Measurements from ENCODE around the gene KRTAP1-3. TPM values are rescaled to one million over a fixed set of nuclear protein-coding genes. Genes with fewer than 3 reads are reported as not detected.
"Not testable (repeated sequence)": the region's sequence is repeated elsewhere in the genome, so short reads cannot be mapped to it uniquely, and the experiment has no call there.

The KRTAP1-3 gene, protein sequence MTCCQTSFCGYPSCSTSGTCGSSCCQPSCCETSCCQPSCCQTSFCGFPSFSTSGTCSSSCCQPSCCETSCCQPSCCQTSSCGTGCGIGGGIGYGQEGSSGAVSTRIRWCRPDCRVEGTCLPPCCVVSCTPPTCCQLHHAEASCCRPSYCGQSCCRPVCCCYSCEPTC
- not detected for polyA plus RNA-seq (ENCODE audit: insufficient read length in 3 of 3)

DNA sequence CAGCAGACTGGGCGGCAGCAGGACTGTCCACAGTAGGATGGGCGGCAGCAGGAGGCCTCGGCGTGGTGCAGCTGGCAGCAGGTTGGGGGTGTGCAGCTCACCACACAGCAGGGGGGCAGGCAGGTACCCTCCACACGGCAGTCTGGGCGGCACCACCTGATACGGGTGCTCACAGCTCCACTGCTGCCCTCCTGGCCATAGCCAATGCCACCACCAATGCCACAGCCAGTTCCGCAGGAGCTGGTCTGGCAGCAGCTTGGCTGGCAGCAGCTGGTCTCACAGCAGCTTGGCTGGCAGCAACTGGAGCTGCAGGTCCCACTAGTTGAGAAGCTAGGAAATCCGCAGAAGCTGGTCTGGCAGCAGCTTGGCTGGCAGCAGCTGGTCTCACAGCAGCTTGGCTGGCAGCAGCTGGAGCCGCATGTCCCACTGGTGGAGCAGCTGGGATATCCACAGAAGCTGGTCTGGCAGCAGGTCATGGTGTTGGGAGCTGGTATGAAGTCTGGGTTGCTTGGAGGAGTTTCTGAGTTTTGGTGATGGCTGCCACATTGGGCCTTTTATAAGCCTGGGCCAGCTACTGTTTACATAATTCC lies at the start of gene KRTAP1-3:
KRTAP1-3 (minus strand) TSS at position 529 of the 590 bp plus-strand sequence; CDS start at position 476, 53 bp downstream.
- not testable (repeated sequence) for DNase-seq (ENCODE audit: low read depth in 3 of 3, low spot score in 2 of 3)

DNA sequence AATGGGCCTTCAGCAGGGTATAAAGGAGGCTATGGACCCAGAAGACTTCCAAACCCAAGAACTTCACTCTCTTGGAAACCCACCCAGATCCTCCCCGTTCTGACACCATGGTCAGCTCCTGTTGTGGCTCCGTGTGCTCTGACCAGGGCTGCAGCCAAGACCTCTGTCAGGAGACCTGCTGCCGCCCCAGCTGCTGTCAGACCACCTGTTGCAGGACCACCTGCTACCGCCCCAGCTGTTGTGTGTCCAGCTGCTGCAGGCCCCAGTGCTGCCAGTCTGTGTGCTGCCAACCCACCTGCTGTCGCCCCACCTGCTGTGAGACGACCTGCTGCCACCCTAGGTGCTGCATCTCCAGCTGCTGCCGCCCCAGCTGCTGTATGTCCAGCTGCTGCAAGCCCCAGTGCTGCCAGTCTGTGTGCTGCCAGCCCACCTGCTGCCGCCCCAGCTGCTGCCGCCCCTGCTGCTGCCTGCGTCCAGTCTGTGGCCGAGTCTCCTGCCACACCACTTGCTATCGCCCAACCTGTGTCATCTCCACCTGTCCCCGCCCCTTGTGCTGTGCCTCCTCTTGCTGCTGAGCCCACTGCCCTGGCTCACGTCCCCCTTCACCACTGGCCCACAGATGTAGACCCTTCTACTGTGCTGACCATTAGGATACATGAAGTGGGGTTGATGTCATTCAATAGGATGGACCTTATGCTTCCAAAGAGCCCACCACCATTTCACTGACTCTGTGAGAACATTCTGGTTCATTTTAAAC lies 49.6 kb upstream of the KRTAP1-3 start, which contains the start of gene KRTAP4-7:
KRTAP4-7 (plus strand) TSS at position 51 of the 757 bp plus-strand sequence; CDS start at position 108, 57 bp downstream.
- DNase-seq (ENCODE audit: low read depth in 3 of 3, low spot score in 2 of 3): not testable (repeated sequence)

DNA sequence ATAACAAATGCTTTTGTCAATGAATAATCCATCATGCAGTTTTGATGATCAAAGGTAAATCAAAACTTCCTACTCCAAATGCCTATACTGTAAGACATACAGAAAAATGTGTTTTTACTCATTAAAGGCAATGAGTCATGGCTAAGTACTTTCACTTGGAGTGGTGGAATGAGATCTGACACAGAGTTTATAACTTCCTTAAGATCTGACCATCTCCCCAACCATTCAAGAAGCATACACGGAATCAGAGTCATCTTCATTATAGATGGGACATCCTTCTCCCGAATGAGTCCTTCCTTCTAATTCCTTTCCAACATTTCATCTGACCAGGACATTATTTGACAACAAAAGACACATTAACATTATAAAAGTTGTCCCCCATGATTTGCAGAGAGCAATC lies 48.8 kb upstream of the KRTAP1-3 start:
- not testable (repeated sequence) for DNase-seq (ENCODE audit: low read depth in 3 of 3, low spot score in 2 of 3)

DNA sequence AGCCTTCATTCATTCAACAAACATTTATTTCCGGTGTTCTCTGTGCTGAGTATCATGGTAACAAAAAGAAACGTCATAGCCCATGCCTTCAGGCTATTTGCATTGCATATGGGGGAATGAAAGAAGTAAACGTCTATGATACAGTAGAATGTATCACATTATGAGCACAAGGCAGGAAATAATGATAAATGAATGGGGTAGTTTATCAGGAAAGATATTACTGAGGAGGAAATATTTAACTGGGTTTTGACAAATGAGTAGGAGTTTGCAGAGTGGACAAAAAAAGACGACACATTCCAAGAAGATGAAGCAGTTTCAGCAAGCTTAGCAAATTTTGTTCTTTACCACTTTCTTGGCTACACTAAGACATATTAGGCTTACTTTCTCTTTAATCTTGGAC lies 48.0 kb upstream of the KRTAP1-3 start:
- DNase-seq (ENCODE audit: low read depth in 3 of 3, low spot score in 2 of 3): no peak

DNA sequence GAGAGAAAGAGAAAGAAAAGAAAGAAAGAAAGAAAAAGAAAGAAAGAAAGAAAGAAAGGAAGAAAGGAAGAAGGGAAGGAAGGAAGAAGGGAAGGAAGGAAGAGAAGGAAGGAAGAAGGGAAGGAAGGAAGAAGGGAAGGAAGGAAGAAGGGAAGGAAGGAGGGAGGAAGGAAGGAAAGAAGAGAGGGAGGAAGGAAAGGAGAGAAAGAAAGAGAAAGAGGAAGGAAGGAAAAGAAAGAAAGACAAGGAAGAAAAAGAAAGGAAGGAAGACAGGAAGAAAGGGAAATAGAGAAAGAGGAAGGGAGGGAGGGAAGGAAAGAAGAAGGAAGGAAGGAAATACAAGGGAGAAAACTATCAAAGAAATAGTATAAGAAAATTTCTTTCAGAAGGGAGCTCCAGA lies 42.1 kb upstream of the KRTAP1-3 start:
- DNase-seq (ENCODE audit: low read depth in 3 of 3, low spot score in 2 of 3): no peak

DNA sequence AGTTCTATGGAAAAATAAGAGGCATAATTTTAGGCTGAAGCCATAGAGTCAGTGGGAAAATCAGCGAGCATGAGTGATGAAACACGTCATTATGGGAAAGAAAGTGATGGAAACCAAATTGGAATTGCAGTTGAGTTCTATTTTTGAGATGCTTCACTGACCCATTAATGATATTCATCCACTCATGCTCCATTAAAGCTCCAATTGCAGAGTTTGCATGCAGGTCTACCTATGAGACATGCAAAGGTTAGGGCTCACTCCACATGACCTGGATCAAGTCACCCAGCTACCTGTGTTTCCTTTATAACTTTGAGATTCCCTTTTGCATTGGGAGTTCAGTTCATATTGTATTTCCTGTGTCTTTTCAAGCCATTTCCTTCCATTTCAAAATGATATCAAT lies 39.0 kb upstream of the KRTAP1-3 start:
- DNase-seq (ENCODE audit: low read depth in 3 of 3, low spot score in 2 of 3): no peak

DNA sequence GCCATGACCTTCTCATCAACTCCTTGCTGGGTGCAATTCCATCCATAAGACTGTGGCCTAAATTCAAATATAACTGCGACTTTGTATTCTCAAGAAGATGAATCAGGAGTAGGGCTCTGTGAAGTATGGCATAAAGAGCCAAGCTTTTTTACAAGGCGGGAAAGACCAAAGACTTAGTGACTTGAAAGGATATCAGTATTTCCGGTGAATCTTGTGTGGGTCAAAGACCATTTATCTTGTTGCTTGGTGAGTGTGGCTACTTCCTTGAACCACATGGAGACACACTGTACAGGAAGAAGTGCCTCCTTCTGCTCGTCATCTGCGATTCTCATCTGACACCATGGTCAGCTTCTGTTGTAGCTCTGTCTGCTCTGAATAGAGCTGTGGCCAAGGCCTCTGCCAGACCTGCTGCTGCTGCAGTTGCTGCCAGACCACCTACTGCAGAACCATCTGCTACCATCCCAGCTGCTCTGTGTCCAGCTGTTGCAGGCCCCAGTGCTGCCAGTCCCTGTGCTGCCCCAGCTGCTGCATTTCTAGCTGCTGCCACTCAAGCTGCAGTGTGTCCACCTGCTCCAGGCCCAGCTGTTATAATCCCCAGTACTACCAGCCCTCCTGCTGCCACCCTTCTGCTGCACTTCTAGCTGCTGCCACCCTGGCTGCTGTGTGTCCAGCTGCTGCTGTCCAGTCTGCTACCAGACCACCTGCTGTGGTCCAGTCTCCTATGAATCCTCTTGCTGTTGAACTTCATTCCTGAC lies 37.1 kb upstream of the KRTAP1-3 start:
- DNase-seq (ENCODE audit: low read depth in 3 of 3, low spot score in 2 of 3): no peak

DNA sequence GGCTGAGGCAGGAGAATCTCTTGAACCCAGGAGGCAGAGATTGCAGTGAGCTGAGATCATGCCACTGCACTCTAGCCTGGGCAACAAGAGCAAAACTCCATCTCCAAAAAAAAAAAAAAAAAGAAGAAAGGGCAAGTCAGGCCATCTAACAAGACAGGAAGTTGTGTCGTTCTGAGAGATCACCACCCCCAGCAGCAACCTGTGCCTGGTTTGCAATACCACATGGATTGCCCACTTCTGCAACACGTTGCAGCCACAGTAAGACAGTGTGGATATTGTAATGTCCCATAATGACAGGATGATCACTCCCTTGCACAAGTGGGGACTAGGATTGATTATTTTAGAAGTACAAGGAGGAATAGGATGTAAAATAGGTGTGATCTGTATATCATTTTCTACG lies 34.4 kb upstream of the KRTAP1-3 start:
- no peak for DNase-seq (ENCODE audit: low read depth in 3 of 3, low spot score in 2 of 3)

DNA sequence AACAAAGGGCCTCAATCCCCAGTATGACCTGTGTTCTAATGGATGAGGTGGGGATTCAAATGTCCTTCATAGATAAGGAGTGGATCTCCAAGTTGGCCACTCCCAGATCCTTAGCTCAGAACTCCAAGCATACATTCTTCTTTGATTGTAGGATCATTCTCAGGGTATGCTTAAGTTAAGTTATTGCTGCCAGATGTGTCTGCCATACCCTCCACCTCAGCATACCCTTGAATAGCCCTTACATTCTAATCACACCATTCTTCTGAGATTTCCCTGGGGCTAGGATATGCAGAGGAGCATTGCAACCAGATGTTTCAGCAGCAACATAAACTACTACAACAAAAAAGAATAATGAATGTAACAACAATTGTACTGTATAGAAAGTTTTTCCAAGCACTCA lies 32.6 kb upstream of the KRTAP1-3 start:
- DNase-seq (ENCODE audit: low read depth in 3 of 3, low spot score in 2 of 3): no peak

DNA sequence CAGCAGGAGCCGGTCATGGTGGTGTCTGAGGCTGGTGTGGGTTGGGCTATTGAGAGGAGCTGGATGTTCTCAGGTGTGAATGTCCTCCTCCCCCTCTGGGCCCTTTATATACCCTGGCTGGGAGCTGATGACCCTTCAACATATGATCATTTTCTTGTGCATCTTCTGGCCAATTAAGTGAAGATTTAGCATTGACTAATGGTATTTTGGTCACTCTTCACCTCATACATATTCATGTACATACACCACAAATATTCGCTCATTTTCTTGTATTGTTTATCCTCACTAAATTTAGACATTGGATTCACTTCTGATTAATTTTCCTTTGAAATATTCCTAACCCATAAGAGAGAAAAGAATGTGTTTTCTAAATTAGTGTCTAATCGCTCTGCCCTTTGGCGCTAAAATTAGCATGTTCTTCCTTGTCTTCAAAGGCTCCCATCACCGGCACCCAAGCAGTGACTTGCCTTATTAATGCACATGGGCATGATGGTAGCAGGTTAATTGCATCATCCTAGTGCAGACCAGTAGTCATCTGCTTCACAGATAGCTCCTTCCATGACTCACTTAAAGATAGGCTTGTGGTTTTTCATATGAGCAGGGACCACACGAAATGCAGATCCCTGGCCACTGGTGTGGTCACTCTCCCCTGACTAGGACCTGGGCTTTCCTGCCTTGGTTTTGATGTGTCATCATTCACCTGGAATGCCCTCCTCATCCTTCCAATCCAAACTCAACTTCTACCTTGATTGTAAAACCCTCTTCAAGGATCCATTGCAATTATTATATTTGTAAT lies 31.4 kb upstream of the KRTAP1-3 start, which contains the start of gene KRTAP2-4:
KRTAP2-4 (minus strand) TSS at position 51 of the 796 bp plus-strand sequence; CDS start at position 17, 34 bp downstream.
- no peak for DNase-seq (ENCODE audit: low read depth in 3 of 3, low spot score in 2 of 3)

DNA sequence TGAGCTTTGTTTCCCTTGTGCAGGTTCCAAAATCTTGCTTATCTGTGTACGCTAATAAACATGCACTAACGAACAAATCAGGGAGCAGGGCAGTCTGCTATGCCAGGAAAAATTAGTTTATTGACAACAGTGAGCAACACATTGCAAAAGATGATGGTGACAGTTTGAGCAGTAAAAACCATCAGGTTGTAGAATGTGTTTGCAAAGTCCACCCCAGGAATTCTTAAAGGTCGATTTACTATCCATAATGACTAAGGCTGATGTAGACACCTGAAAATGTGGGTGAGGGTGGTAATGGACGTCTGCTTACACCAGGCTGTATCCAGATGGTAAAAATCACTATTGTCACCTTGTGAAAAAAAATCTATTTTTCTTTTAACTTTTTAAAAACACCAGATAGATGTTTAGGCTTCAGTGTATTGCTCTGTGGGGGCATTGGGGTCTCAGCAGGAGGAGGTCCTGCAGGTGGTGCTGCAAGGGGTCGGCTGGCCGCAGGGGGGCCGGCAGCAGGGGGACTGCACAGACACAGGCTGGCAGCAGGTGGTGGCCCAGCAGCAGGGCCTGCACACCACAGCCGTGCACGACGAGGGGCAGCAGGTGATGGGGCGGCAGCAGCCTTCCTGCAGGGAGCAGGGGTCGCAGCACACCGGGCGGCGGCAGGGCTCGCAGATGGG lies 30.5 kb upstream of the KRTAP1-3 start:
- not testable (repeated sequence) for DNase-seq (ENCODE audit: low read depth in 3 of 3, low spot score in 2 of 3)

DNA sequence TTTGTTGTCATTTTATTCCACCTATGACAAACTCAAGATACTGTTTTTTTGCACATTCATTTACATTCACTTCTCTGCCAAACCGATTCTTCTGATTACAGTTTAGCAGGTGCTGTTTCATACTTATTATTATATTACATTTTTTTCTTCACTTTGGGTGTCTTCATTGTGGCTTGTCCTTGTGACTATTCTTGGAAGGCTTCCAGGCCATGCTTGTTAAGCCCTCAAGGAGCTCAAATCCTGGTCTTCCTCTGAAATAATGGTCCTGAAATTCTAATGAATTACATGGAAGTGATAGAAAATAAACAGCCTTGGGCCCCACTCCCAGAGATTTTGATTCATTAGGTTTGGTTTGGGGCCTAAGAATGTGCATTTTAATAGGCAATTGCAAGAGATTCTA lies 29.6 kb upstream of the KRTAP1-3 start:
- DNase-seq (ENCODE audit: low read depth in 3 of 3, low spot score in 2 of 3): no peak

DNA sequence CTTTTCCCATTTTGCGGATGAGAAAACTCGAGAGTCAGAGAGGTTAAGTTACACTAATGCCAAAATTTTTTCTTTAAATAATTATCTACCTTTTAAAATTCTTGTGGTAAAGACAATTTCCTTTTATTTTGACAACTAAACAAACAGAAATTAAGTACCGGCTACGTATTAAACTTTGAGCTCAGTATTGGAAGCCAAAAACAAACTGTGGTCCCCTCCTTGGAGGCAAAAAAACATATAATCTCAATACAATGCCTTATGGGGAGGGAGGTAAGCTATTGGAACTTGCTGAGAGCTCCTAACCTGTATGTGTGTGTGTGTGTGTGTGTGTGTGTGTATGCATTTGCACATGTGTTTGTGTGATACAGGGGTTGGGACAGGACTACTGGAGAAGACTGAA lies 28.8 kb upstream of the KRTAP1-3 start:
- DNase-seq (ENCODE audit: low read depth in 3 of 3, low spot score in 2 of 3): no peak

DNA sequence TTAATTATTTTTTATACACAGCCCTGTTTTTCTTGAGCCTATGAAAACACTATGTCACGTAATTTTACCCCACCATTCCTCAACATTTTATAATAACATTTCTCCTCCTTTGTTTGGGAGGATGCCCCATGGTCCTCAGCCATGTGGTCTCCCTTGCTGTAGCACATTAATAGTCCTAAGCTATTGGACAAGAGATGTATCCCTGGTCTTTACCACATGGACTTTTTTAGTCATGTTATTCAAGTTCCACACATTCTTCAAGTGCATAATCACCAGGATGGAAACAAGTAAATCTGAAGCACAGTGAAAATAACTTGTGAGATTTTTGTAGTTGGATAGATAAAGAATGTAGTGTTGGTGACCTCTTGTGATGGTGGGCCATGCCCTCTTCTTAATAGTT lies 27.3 kb upstream of the KRTAP1-3 start:
- DNase-seq (ENCODE audit: low read depth in 3 of 3, low spot score in 2 of 3): no peak

DNA sequence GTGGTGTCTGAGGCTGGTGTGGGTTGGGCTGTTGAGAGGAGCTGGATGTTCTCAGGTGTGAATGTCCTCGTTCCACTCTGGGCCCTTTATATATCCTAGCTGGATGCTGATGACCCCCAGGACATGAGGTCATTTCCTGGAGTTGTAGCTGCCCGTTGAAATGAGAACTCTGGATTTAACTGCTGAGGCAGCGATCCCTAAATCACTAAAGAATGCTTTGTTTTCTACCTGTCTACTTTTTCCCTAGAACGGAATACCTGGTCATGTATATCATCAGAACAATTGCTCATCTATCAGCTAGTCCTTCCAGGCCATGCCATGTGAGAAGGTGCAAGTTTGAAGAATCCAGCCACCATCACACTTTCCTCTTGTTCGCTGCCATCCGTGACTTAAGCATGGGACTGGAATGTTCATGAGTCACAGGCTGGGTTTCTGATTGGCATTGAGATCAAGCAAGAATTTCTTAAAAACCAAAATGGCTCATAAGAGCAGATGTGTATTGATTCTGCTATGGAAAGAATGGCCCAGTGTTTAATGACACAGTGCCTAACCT lies 25.5 kb upstream of the KRTAP1-3 start, which contains the start of gene KRTAP2-3:
KRTAP2-3 (minus strand) TSS at position 63 of the 553 bp plus-strand sequence. CDS start 64 bp downstream, outside the sequence.
- DNase-seq (ENCODE audit: low read depth in 3 of 3, low spot score in 2 of 3): no peak

DNA sequence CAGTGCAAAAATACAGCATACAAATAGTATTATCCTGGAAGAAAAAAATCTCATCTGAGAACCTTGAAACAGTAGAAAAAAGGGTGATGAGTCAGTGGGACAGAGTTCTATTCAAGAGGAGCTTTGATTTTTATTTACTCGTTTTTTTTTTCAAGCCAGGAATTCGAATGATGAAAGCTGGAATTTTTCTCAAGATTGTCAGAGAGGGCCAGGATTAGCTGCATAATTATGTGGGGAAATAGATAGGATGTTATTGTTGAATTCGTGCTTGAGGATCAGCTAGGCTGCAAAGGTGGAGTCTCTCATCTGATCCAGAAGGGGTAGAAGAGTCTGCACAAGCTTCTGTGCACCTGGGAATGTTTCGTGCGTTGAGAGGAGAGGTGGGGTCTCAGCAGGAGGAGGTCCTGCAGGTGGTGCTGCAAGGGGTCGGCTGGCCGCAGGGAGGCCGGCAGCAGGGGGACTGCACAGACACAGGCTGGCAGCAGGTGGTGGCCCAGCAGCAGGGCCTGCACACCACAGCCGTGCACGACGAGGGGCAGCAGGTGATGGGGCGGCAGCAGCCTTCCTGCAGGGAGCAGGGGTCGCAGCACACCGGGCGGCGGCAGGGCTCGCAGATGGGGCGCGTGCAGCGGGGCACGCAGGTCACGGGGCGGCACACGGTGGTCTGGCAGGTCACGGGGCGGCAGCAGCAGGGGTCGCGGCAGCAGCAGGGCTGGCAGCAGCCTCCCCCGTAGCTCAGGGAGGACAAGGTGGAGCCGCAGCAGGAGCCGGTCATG lies 24.8 kb upstream of the KRTAP1-3 start:
- not testable (repeated sequence) for DNase-seq (ENCODE audit: low read depth in 3 of 3, low spot score in 2 of 3)

DNA sequence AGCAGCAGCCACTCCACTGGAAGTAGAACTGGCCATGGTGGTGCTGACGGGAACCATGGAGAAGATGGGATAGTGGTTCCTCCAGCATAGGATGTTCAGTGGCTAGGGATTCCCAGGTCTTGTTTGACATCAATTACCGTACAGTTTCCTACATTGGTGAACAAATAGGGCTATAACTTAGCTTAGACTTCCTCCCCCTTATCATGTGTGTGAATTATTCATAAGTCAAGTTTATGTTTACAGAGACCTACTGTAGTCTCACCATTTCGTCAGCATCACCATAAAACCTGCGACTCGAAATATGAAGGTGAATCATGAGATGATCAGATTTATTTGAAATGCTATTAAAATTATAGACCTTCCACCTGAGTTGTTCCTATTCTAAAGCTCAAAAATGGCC lies 24.1 kb upstream of the KRTAP1-3 start:
- no peak for DNase-seq (ENCODE audit: low read depth in 3 of 3, low spot score in 2 of 3)

DNA sequence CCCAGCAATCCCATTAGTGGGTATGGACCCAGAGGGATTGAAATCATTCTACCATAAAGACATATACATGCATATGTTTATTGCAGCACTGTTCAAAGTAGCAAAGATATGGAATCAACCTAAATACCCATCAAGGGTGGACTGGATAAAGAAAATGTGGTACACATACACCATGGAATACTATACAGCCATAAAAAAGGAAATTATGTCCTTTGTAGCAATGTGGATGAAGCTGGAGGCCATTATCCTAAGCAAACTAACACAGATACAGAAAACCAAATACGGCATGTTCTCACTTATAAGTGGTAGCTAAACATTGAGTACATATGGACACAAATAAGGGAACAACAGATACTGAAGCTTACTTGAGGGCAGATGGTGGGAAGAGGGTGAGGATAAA lies 22.9 kb upstream of the KRTAP1-3 start:
- no peak for DNase-seq (ENCODE audit: low read depth in 3 of 3, low spot score in 2 of 3)

Data from right renal cortex interstitium (tissue), 3 donors.